H1 (cell line): ENCODE data around the gene THBS3. TPM values are rescaled to one million over a fixed set of nuclear protein-coding genes. Genes with fewer than 3 reads are reported as not detected.
"Not testable (repeated sequence)": the region's sequence is repeated elsewhere in the genome, so short reads cannot be mapped to it uniquely, and the experiment has no call there.

Experiments used
- CTCF ChIA-PET: fragments of 300-600 bp; sonication (Branson Sonifier 250); formaldehyde crosslinking; loops from one replicate; lab custom pipeline; 2021; ENCODE audit not compliant: partially characterized antibody; lab: Charles Lee
- POLR2A ChIA-PET: fragments of 300-600 bp; sonication (Branson Sonifier 250); formaldehyde crosslinking; loops from one replicate; lab custom pipeline; 2021; ENCODE audit warnings: inconsistent platforms; ENCODE audit not compliant: partially characterized antibody; lab: Charles Lee
- DNase-seq, 2 experiments: peaks; one replicate each; pipeline versions ENCODE4 v3.0.0 to v3.0.0-alpha.2; 2010 to 2022; ENCODE audit warnings: low spot score in 2 of 2, low read depth in 1 of 2, mixed read lengths in 1 of 2
- FAIRE-seq: peaks from 2 replicates; lab custom pipeline; 2011; peaks lifted over from hg19 to GRCh38; lab: Jason Lieb, UNC
- H2AFZ ChIP-seq: 2 replicates; pipeline ENCODE4 v1.8.1; 2012; ENCODE audit warnings: low read length, inconsistent platforms
- H2AK5ac ChIP-seq: 2 replicates; pipeline ENCODE4 v1.6.1; 2013; ENCODE audit warnings: low read depth, low read length
- H2BK120ac ChIP-seq: replicated peaks from 2 replicates; pipeline ENCODE3; 2013; ENCODE audit warnings: low read depth, low read length, inconsistent platforms
- H2BK12ac ChIP-seq: 2 replicates; pipeline ENCODE4 v1.6.1; 2013; ENCODE audit warnings: low read depth, low read length
- H2BK15ac ChIP-seq: 2 replicates; pipeline ENCODE4 v1.6.1; 2013; ENCODE audit warnings: low read length
- H2BK20ac ChIP-seq: 2 replicates; pipeline ENCODE4 v1.6.1; 2013; ENCODE audit warnings: low read length
- H2BK5ac ChIP-seq: 2 replicates; pipeline ENCODE4 v1.6.1; 2013; ENCODE audit warnings: low read depth, low read length
- H3K14ac ChIP-seq: 2 replicates; pipeline ENCODE4 v1.6.1; 2013; ENCODE audit warnings: inconsistent platforms; ENCODE audit not compliant: insufficient read length
- H3K18ac ChIP-seq: 2 replicates; pipeline ENCODE4 v1.6.1; 2013; ENCODE audit warnings: low read length; ENCODE audit errors: extremely low read depth
- H3K23ac ChIP-seq: 2 replicates; pipeline ENCODE4 v1.6.1; 2013; ENCODE audit warnings: inconsistent platforms; ENCODE audit not compliant: insufficient read length
- H3K23me2 ChIP-seq: 2 replicates; pipeline ENCODE4 v1.6.1; 2013; ENCODE audit warnings: low read depth, low read length
- H3K27ac ChIP-seq: 2 replicates; pipeline ENCODE4 v1.6.1; 2011; ENCODE audit warnings: low read depth, low read length, inconsistent platforms
- H3K27me3 ChIP-seq, 4 experiments: replicated peaks in 1 of 4; 1 replicate in 1 of 4; 2 replicates in 3 of 4; pipeline versions ENCODE4 v1.6.1 to v1.8.1; 2011 to 2013; ENCODE audit warnings: low read length in 3 of 4, mild to moderate bottlenecking in 3 of 4, inconsistent platforms in 2 of 4, mixed read lengths in 2 of 4, moderate library complexity in 1 of 4; ENCODE audit not compliant: control insufficient read depth in 3 of 4, insufficient read depth in 3 of 4; ENCODE audit errors: extremely low read depth in 1 of 4
- H3K36me3 ChIP-seq, 4 experiments: 2 replicates each; pipeline versions ENCODE4 v1.6.1 to v1.8.1; 2011 to 2013; ENCODE audit warnings: mild to moderate bottlenecking in 4 of 4, low read length in 3 of 4, moderate library complexity in 2 of 4, control low read depth in 1 of 4, inconsistent platforms in 1 of 4; ENCODE audit not compliant: insufficient read depth in 4 of 4, control insufficient read depth in 2 of 4
- H3K4ac ChIP-seq: replicated peaks from 2 replicates; pipeline ENCODE3; 2013; ENCODE audit warnings: low read length, low read depth, mixed read lengths, inconsistent platforms; ENCODE audit not compliant: insufficient read length
- H3K4me1 ChIP-seq, 4 experiments: replicated peaks in 1 of 4; 1 replicate in 1 of 4; 2 replicates in 3 of 4; pipeline versions ENCODE4 v1.6.1 to v1.8.1; 2011 to 2013; ENCODE audit warnings: low read length in 3 of 4, inconsistent platforms in 2 of 4, mixed read lengths in 1 of 4; ENCODE audit not compliant: insufficient read depth in 4 of 4, control insufficient read depth in 3 of 4
- H3K4me2 ChIP-seq, 2 experiments: 2 replicates each; pipeline versions ENCODE4 v1.6.1 to v1.8.1; 2011 to 2013; ENCODE audit warnings: low read depth in 2 of 2, low read length in 2 of 2, control low read depth in 1 of 2, inconsistent platforms in 1 of 2, mild to moderate bottlenecking in 1 of 2; ENCODE audit not compliant: insufficient read depth in 1 of 2
- H3K4me3 ChIP-seq, 4 experiments: fragments of 200-600, 300-600 bp in 1 of 4; sonication (generic), shearing (Covaris generic), sonication (Bioruptor Twin) in 1 of 4; 2 replicates each; pipeline versions ENCODE4 v1.5.1 to v1.8.1; 2011 to 2016; ENCODE audit warnings: low read length in 4 of 4, low read depth in 3 of 4, control low read depth in 2 of 4, inconsistent platforms in 2 of 4, mild to moderate bottlenecking in 2 of 4, mixed read lengths in 1 of 4, moderate library complexity in 1 of 4; ENCODE audit not compliant: insufficient read depth in 2 of 4; ENCODE audit errors: extremely low read depth in 1 of 4
- H3K56ac ChIP-seq: replicated peaks from 2 replicates; pipeline ENCODE3; 2013; ENCODE audit warnings: low read depth, mild to moderate bottlenecking, mixed read lengths, low read length, inconsistent platforms; ENCODE audit not compliant: insufficient read length
- H3K79me1 ChIP-seq: 2 replicates; pipeline ENCODE4 v1.6.1; 2013; ENCODE audit warnings: low read depth, low read length, control low read depth
- H3K79me2 ChIP-seq, 2 experiments: 2 replicates each; pipeline versions ENCODE4 v1.6.1 to v1.8.1; 2012 to 2013; ENCODE audit warnings: low read length in 2 of 2, mild to moderate bottlenecking in 2 of 2, inconsistent platforms in 1 of 2; ENCODE audit not compliant: insufficient read depth in 2 of 2, control insufficient read depth in 1 of 2
- H3K9ac ChIP-seq, 4 experiments: replicated peaks in 1 of 4; 1 replicate in 1 of 4; 2 replicates in 3 of 4; pipeline versions ENCODE4 v1.6.1 to v1.8.1; 2011 to 2013; ENCODE audit warnings: low read depth in 3 of 4, low read length in 3 of 4, control low read depth in 2 of 4, mild to moderate bottlenecking in 2 of 4, moderate library complexity in 2 of 4, inconsistent platforms in 1 of 4; ENCODE audit errors: extremely low read depth in 1 of 4
- H3K9me3 ChIP-seq, 2 experiments: 2 replicates each; pipeline versions ENCODE4 v1.6.1 to v1.8.1; 2012 to 2013; ENCODE audit warnings: mild to moderate bottlenecking in 2 of 2, moderate library complexity in 2 of 2, control low read depth in 1 of 2, inconsistent platforms in 1 of 2, low read depth in 1 of 2, low read length in 1 of 2, mixed read lengths in 1 of 2; ENCODE audit not compliant: insufficient read depth in 2 of 2
- H4K20me1 ChIP-seq, 2 experiments: replicated peaks in 1 of 2; 2 replicates each; pipeline versions ENCODE3 to v1.8.1; 2011 to 2013; ENCODE audit warnings: inconsistent platforms in 2 of 2, low read length in 2 of 2, mild to moderate bottlenecking in 1 of 2; ENCODE audit not compliant: insufficient read depth in 2 of 2, control insufficient read depth in 1 of 2
- H4K5ac ChIP-seq: 2 replicates; pipeline ENCODE4 v1.6.1; 2013; ENCODE audit warnings: low read length, low read depth, mixed read lengths, inconsistent platforms; ENCODE audit not compliant: insufficient read length
- H4K8ac ChIP-seq: 2 replicates; pipeline ENCODE4 v1.8.0; 2013; ENCODE audit warnings: mild to moderate bottlenecking, moderate library complexity, low read length, inconsistent platforms; ENCODE audit not compliant: insufficient read depth; ENCODE audit errors: extremely low read depth
- H4K91ac ChIP-seq: replicated peaks from 2 replicates; pipeline ENCODE3; 2013; ENCODE audit warnings: low read length, mixed read lengths, inconsistent platforms; ENCODE audit not compliant: insufficient read length
- WGBS, 2 experiments: shearing (Covaris generic) in 1 of 2; methylation state at CpG; one replicate each; pipeline versions ENCODE4 v1.1.6 to v1.1.7; 2013 to 2015; ENCODE audit warnings: low lambda C conversion rate in 2 of 2, mixed read lengths in 2 of 2, inconsistent platforms in 1 of 2, low coverage in 1 of 2, missing lambda C conversion rate in 1 of 2; ENCODE audit not compliant: insufficient replicate concordance in 2 of 2, insufficient coverage in 1 of 2, insufficient read length in 1 of 2; ENCODE audit errors: extremely low coverage in 1 of 2, missing lambda C conversion rate in 1 of 2; 5-methylcytosine and 5-hydroxymethylcytosine counted together
- polyA plus RNA-seq, 7 experiments: library from polyadenylated mRNA; depleted of rRNA in 3 of 7; stranded (reverse) in 5 of 7; unstranded in 2 of 7; fragments of >200 nt in 5 of 7; fragments of 200-250 nt in 2 of 7; gene quantifications; 1 replicate in 5 of 7; 2 replicates in 1 of 7; 4 replicates in 1 of 7; pipeline versions ENCODE4 v1.2.1 to v1.2.3, GENCODE V29; 2011 to 2013; ENCODE audit warnings: missing spikeins in 2 of 7, mixed read lengths in 2 of 7
- total RNA-seq: library from RNA; stranded (reverse); fragmentation: NEBNext Ultra II Directional; extraction: Animal tissue kit (Norgen Biotek cat#: 25700); gene quantifications from 2 replicates; pipeline ENCODE4 v1.2.1, GENCODE V29; 2021

THBS3 gene
- total and polyA plus RNA-seq, 2 of the 8 experiments (the other 6 are each of a cell fraction or from before 2014, with no cell fraction given) = 3.0 to 3.5 TPM

- not testable (repeated sequence) for H4K91ac ChIP-seq, H3K79me1 ChIP-seq, H3K27me3 ChIP-seq, H2BK20ac ChIP-seq, H3K14ac ChIP-seq, H3K9me3 ChIP-seq, H4K20me1 ChIP-seq, H2AK5ac ChIP-seq, DNase-seq, H2BK12ac ChIP-seq, H3K36me3 ChIP-seq, H3K4me2 ChIP-seq, H2BK120ac ChIP-seq, H2BK5ac ChIP-seq, H2BK15ac ChIP-seq, H4K8ac ChIP-seq, H2AFZ ChIP-seq, FAIRE-seq, H3K18ac ChIP-seq, H3K4me3 ChIP-seq, H3K79me2 ChIP-seq, H3K27ac ChIP-seq, H3K4ac ChIP-seq, H3K9ac ChIP-seq, H4K5ac ChIP-seq, H3K56ac ChIP-seq, H3K23ac ChIP-seq
- 90% methylated on average over 13 of the region's 13 CpGs; no CpG with 5 or more reads in 1 of the 2 experiments for WGBS, 2 experiments
- POLR2A ChIA-PET = interaction anchor here (1.0 to 12.2 kb wide), 4 partner anchors 9 to 16 kb away, joined by 3 to 313 read pairs (median 6); no protein-coding TSS in a partner anchor
- CTCF ChIA-PET = interaction anchor here (1.1 kb wide), 1 partner anchor 34 kb away, joined by 3 read pairs; no protein-coding TSS in a partner anchor
- peaks cover 17% of the 10 kb centered on the region for H3K23me2 ChIP-seq
- peaks cover 3 to 20% (median 11%) of the 10 kb centered on the region in 4 experiments for H3K4me1 ChIP-seq
These were observed 3.8 kb upstream of the THBS3 start for GRCh38 chr1:155211381-155212050.
